RWPE2 (cell line): Measurements from ENCODE around the gene ALG12.

Experiments used
- ATAC-seq: fragments of 200-7000 bp; cut with Tn5 transposase; 3 replicates; pipeline ENCODE4 v1.9.1; 2021; ENCODE audit warnings: low read depth
- DNase-seq: peaks from one replicate; pipeline ENCODE4 v3.0.0-alpha.2; 2020; ENCODE audit warnings: low spot score
- H3K27ac ChIP-seq: fragments of 450-650 bp; 2 replicates; pipeline ENCODE4 v1.5.1; 2017; ENCODE audit warnings: mild to moderate bottlenecking; ENCODE audit not compliant: poor library complexity, severe bottlenecking
- H3K27me3 ChIP-seq: fragments of 250-450 bp; sonication (Bioruptor Pico); 2 replicates; pipeline ENCODE4 v1.5.1; 2021; ENCODE audit warnings: mild to moderate bottlenecking, moderate library complexity; ENCODE audit not compliant: insufficient read depth, poor library complexity, severe bottlenecking
- H3K36me3 ChIP-seq: fragments of 250-450 bp; sonication (Bioruptor Pico); 2 replicates; pipeline ENCODE4 v1.5.1; 2020; ENCODE audit warnings: low read depth, mild to moderate bottlenecking, moderate library complexity
- H3K4me1 ChIP-seq: fragments of 250-450 bp; sonication (Bioruptor Pico); 2 replicates; pipeline ENCODE4 v1.5.1; 2021; ENCODE audit warnings: mild to moderate bottlenecking, moderate library complexity; ENCODE audit not compliant: insufficient read depth, poor library complexity, severe bottlenecking
- H3K4me3 ChIP-seq: fragments of 250-450 bp; sonication (Bioruptor Pico); 2 replicates; pipeline ENCODE4 v1.5.1; 2021; ENCODE audit warnings: mild to moderate bottlenecking, moderate library complexity; ENCODE audit not compliant: severe bottlenecking
- H3K9me3 ChIP-seq: fragments of 250-450 bp; sonication (Bioruptor Pico); 2 replicates; pipeline ENCODE4 v1.5.1; 2021; ENCODE audit warnings: mild to moderate bottlenecking, moderate library complexity; ENCODE audit not compliant: severe bottlenecking
- CTCF ChIP-seq: fragments of 450-650 bp; IDR thresholded peaks from one replicate; pipeline ENCODE4 v1.5.1; 2017; ENCODE audit warnings: mild to moderate bottlenecking, moderate library complexity; ENCODE audit not compliant: poor library complexity, severe bottlenecking

The ALG12 gene

GRCh38 chr22:49962012-49962750, 43.9 kb upstream of the ALG12 start:
- H3K4me3 ChIP-seq = peak overlapping the region; percentile 83
- TF ChIP-seq CTCF = no peak
- no peaks in the 10 kb centered on the region for H3K9me3 ChIP-seq
- H3K4me1 ChIP-seq = peaks cover 14% of the 10 kb centered on the region
- no peaks in the 10 kb centered on the region for H3K27me3 ChIP-seq
- H3K27ac ChIP-seq = peak overlapping the region; percentile 81
- peak; percentile 28 for ATAC-seq
- peaks cover 34% of the 10 kb centered on the region for H3K36me3 ChIP-seq
- peak; percentile 86 for DNase-seq

DNA sequence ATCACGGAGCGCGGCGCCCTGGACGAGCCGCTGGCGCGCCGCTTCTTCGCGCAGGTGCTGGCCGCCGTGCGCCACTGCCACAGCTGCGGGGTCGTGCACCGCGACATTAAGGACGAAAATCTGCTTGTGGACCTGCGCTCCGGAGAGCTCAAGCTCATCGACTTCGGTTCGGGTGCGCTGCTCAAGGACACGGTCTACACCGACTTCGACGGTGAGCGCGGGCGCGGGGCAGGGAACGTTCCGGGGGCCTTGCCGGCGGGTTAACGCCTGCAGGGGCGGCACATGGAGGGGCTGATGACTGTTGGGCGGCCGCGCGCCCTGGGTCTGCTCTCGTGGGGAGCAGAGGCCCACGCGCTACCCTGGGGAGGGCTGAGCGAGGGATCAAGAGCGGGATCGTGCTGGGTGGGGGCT, 43.4 kb upstream of the ALG12 start:
- no peak for ATAC-seq
- no peak for TF ChIP-seq CTCF
- H3K4me3 ChIP-seq = peak overlapping the region; percentile 83
- peak overlapping the region; percentile 81 for H3K27ac ChIP-seq
- DNase-seq = peak; percentile 63
- H3K36me3 ChIP-seq = peaks cover 34% of the 10 kb centered on the region
- H3K27me3 ChIP-seq = no peaks in the 10 kb centered on the region
- H3K4me1 ChIP-seq = peaks cover 14% of the 10 kb centered on the region
- no peaks in the 10 kb centered on the region for H3K9me3 ChIP-seq

DNA sequence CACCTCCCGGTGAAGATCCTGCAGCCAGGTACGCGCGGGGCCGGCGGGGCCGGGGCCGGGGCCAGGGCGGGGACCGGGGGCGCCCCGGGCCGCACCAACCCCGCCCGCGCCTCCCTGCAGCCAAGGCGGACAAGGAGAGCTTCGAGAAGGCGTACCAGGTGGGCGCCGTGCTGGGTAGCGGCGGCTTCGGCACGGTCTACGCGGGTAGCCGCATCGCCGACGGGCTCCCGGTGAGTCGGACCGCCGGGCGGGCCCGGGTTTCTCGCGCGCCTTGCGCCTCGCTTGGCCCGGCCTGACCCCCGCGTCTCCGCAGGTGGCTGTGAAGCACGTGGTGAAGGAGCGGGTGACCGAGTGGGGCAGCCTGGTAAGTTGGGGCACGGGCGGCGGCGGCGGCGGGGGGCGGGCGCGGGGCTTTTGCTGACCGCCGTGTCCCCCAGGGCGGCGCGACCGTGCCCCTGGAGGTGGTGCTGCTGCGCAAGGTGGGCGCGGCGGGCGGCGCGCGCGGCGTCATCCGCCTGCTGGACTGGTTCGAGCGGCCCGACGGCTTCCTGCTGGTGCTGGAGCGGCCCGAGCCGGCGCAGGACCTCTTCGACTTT, 42.9 kb upstream of the ALG12 start:
- DNase-seq (peak; percentile 72), ATAC-seq (no peak)
- TF ChIP-seq CTCF = no peak
- peaks cover 14% of the 10 kb centered on the region for H3K4me1 ChIP-seq
- H3K36me3 ChIP-seq = peaks cover 34% of the 10 kb centered on the region
- H3K4me3 ChIP-seq = peak overlapping the region; percentile 83
- H3K27ac ChIP-seq = peak overlapping the region; percentile 81
- H3K9me3 ChIP-seq = no peaks in the 10 kb centered on the region
- H3K27me3 ChIP-seq = no peaks in the 10 kb centered on the region

DNA sequence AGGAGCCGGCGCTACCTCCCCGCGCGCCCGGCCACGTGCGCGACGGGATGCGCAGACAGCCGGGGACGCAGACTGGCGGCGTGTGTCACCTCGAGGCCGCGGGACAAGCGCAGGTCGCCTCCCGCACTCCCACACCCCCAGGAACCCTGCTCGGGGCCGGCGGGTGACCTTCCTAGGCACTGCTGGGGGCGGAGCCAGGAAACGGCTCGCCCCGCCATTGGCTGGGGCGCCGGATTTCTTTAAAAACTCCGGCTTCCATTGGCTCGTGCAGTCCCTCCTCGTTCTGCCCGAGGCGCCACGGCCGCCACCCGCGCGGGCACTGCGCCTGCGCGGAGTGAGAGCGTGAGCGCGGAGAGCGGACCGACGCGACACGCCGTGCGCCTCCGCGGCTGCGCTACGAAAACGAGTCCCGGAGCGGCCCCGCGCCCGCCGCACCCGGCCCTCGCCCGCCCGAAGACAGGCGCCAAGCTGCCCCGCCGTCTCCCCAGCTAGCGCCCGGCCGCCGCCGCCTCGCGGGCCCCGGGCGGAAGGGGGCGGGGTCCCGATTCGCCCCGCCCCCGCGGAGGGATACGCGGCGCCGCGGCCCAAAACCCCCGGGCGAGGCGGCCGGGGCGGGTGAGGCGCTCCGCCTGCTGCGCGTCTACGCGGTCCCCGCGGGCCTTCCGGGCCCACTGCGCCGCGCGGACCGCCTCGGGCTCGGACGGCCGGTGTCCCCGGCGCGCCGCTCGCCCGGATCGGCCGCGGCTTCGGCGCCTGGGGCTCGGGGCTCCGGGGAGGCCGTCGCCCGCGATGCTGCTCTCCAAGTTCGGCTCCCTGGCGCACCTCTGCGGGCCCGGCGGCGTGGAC, 42.1 kb upstream of the ALG12 start, which contains the start of gene PIM3:
TSS of gene PIM3 (plus strand) at position 614 of the 846 bp plus-strand sequence. CDS start at position 790, 176 bp downstream.
- no peaks in the 10 kb centered on the region for H3K9me3 ChIP-seq
- H3K4me3 ChIP-seq = peak within 1 kb of the TSS; percentile 83
- TF ChIP-seq CTCF = no peak
- H3K4me1 ChIP-seq = peaks cover 14% of the 10 kb centered on the region
- DNase-seq (no peak), ATAC-seq (peak; percentile 73)
- peaks cover 34% of the 10 kb centered on the region for H3K36me3 ChIP-seq
- no peaks in the 10 kb centered on the region for H3K27me3 ChIP-seq
- peak within 1 kb of the TSS; percentile 81 for H3K27ac ChIP-seq
